HG03354 (cell line): Measurements from ENCODE around the gene DGKZ.
"Not testable (repeated sequence)": the region's sequence is repeated elsewhere in the genome, so short reads cannot be mapped to it uniquely, and the experiment has no call there.

Experiments used
- ATAC-seq: cut with Tn5 transposase; IDR thresholded peaks from one replicate; pipeline ENCODE4 v1.9.1; 2021; ENCODE audit warnings: mild to moderate bottlenecking; ENCODE audit not compliant: unreplicated experiment, poor library complexity, severe bottlenecking

The DGKZ gene

DNA sequence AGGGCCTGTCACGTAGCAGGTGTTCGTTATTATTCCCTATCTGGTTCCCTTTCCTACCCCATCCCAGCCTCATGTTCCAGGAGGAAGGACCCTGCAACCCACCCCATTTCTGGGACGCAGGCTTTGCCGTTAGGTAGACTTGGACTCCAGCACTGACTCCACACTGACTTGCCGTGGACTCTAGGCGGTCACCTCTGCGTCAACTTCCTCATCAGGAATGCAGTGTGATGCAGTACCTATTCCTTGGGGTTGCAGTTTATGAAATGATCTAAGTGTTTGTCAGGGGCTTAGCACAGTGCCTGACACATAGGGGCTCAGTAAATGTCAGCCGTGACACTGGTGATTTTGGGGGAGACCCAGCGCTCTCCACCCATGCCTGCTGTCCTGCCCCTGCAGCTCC lies 16.8 kb downstream of the DGKZ start:
- ATAC-seq, result no peak

DNA sequence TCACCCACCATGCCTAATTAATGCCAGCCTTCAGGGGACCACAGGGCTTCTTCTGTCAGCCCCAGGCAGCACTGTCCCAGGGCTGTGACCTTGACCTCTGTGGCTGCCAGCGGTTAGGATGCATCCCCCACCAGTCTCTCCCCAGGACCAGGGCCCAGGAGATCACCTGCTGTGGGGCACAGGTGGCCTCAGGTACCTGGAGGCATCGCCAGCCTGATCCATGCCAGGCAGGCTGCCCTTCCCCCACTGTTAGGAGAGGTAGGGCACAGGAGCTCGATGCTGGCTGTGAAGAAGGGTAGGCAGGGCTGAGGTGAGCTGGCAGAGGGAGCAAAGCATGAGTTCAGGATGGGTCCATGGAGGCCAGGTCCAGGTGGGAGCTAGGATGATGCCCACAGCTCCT lies 17.5 kb downstream of the DGKZ start:
- no peak for ATAC-seq

DNA sequence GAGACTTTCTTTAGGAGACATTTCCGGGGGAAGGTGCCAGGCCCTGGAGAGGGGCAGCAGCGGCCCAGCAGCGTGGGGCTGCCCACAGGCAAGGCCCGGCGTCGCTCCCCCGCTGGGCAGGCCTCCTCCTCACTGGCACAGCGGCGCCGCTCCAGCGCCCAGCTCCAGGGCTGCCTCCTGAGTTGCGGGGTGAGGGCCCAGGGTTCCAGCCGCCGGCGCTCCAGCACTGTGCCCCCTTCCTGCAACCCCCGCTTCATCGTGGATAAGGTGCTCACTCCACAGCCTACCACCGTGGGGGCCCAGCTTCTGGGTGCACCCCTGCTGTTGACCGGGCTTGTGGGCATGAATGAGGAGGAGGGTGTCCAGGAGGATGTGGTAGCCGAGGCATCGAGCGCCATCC lies 19.0 kb downstream of the DGKZ start:
- no peak for ATAC-seq

DNA sequence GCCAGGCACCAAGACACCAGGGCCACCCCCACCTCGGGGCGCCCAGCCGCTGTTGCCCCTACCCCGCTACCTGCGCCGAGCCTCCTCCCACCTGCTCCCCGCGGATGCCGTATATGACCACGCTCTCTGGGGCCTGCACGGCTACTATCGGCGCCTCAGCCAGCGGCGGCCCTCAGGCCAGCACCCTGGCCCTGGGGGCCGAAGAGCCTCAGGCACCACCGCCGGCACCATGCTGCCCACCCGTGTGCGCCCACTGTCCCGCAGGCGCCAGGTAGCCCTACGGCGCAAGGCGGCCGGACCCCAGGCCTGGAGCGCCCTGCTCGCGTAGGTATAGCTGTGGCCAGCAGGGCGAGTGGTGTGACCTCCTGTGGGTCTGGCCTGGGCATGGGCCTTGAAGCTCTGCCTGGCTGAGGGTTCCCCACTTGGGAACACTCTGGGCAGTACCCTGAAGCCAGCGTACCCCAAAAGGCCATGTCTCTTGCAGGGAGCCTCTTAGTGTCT lies 19.4 kb downstream of the DGKZ start:
- no peak for ATAC-seq

DNA sequence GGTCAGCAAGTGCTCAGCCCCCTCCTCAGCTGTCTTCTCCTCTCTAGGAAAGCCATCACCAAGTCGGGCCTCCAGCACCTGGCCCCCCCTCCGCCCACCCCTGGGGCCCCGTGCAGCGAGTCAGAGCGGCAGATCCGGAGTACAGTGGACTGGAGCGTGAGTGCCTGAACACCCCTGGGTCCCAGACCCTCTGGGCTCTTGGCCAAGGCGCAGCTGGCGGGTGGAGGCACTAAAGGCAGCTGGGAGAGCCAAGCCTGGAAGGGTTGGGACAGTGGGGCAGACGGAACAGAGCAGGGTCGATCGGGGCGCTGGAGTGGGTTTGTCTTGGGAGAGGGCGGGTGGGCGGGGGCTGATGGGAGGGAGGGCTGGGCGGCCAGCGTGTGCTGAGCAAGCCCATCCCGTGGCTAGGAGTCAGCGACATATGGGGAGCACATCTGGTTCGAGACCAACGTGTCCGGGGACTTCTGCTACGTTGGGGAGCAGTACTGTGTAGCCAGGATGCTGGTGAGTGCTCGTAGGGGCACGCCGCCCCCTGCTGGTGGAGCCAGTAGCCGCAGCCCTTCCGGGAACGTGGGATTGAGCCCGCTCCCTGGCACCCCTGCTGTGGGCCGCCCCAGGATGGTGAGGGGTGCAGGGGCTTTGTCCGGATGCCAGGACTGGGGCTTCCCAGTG lies 20.1 kb downstream of the DGKZ start:
- ATAC-seq, result no peak

DNA sequence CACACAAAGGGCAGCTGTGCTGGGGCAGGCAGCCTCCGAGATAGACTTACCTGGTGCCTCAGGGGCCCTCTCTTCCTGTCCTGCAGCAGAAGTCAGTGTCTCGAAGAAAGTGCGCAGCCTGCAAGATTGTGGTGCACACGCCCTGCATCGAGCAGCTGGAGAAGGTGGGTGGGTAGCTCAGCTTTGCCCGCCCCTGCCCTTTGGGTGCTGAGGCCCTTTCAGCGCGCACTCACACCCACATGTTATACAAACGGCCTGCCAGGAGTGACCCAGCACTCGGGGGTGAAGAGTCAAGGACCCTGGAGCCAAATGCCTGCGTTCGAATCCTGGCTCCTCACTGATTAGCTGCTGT lies 20.6 kb downstream of the DGKZ start:
- no peak for ATAC-seq

DNA sequence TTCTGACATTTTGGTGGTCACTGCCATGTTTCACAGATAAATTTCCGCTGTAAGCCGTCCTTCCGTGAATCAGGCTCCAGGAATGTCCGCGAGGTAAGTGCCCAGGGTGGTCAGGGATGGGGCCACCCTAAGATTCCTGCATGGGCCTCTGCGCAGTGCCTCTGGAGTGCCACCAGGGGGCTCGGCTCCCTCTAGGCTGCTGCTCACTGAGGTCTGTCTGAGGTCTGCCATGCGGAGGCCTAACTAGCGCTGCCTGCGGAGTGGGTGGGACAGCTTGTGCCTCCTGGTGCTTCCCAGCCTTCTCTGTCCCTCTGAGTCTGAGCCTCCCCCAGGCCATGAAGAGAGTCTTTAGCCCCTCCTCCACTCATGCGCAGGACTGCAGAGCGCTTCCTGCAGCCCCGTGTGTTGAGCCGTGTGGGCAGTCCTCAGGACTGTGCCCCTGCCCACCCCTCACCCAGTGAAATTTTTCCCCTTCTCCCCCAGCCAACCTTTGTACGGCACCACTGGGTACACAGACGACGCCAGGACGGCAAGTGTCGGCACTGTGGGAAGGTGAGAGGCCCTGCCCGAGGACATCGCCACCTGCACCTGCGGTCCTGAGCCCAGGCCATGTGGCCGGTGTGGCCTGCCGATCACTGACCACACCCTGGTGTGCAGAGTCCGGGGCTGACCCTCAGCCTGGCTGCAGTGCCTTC lies 22.3 kb downstream of the DGKZ start:
- peak; percentile 67 for ATAC-seq

DNA sequence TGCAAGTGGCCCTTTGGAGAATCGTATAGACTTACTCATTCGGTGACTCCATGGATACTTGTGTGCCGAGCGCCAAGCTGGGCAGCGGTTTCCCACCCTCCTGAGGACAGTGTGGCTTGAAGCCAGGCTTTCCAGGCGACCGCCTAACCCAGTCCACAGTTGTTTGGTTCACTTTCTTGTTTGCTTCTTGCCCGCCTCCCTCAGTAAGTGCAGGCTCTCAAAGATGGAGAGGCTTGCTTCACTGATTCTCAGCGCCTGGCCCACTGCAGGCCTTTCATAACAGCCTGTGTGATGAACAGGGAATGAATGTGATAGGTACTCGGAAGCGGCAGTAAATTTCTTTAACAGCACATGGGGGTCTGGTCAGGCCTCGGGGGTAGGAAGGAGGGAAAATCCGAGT lies 23.0 kb downstream of the DGKZ start:
- ATAC-seq, result no peak

DNA sequence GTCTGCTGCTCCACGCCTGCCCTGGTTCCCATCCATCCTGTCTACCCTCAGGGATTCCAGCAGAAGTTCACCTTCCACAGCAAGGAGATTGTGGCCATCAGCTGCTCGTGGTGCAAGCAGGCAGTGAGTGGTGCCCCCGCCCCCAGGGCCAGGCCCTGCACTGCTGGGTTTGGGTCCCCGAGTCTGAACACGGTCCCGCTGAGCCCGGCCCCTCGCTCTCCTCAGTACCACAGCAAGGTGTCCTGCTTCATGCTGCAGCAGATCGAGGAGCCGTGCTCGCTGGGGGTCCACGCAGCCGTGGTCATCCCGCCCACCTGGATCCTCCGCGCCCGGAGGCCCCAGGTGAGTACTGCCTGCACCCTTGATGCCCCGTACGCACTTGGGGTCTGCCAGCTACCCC lies 24.0 kb downstream of the DGKZ start:
- ATAC-seq, result not testable (repeated sequence)

DNA sequence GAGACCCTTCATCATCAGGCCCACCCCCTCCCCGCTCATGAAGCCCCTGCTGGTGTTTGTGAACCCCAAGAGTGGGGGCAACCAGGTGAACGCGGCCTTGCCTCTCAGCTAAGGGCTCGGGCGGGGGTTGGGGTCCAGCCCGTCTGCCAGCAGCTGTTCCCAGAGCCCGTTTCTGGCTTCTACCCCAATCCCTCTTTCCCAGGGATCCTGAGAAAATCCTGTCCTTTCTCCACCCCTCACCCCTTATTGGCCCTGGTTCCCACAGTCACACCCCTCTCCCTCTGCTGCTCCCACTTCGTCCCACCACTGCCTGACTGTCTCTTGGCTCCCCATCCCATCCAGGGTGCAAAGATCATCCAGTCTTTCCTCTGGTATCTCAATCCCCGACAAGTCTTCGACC lies 24.8 kb downstream of the DGKZ start:
- ATAC-seq, result no peak

DNA sequence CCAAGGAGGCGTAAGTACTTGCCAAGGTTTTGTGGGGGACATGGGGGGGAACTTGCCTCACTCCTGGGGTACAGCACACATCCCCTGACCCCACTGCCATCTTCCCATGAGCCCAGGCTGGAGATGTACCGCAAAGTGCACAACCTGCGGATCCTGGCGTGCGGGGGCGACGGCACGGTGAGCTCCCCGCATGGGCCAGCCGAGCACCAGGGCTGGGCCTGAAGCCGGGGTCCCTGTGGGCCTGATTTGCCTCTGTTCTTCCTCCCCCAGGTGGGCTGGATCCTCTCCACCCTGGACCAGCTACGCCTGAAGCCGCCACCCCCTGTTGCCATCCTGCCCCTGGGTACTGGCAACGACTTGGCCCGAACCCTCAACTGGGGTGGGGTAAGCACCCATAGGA lies 25.2 kb downstream of the DGKZ start:
- ATAC-seq, result not testable (repeated sequence)

DNA sequence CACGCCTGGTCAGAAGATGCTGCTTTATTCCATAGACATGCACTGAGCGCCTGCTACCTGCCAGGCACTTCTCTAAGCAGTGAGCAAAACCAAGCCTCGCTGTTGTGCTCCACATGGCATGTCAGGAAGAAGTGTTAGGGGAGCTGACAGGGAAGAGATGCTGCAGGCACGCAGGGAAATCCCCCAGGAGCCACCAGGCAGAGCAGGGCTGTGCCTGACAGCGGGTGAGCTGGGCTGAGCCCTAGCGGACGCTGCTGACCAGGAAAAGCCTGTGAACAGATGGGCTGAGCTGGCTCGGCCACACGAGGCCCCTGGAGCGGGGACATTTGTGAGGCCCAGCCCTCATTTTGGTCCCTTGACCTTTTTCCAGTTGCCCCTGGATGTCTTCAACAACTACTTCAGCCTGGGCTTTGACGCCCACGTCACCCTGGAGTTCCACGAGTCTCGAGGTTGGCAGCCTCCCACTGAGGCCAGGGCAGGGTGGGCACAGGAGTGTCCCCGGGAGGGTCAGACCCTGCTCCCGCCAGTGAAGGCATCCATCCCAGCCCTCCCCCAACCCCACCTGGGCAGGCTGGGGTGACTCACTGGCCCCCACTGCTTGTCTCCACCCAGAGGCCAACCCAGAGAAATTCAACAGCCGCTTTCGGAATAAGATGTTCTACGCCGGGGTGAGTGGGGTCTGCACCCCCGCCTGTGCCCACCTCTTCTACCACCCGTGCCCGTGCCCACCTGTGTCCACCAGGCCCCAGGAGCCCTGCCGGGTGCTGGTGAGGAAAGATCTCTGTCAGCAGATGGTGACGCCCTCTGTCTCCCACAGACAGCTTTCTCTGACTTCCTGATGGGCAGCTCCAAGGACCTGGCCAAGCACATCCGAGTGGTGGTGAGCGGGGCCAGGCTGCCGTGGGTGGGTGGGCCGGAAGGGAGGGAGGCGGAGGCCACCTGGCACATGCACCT lies 26.8 kb downstream of the DGKZ start:
- no peak for ATAC-seq

DNA sequence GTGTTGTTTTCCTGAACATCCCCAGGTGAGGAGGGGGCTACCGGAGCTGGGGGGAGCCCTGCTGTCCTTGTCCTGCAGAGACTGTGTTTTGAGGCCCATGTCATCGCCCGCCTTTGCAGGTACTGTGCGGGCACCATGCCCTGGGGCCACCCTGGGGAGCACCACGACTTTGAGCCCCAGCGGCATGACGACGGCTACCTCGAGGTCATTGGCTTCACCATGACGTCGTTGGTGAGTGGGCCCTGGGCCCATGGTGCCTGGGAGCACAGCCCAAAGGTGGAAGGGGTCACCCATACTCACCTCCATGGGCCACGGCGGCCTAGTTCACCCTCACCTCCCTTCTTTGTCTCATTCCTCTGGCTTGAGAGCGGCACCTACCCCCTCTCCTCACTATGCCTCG lies 27.6 kb downstream of the DGKZ start:
- no peak for ATAC-seq

DNA sequence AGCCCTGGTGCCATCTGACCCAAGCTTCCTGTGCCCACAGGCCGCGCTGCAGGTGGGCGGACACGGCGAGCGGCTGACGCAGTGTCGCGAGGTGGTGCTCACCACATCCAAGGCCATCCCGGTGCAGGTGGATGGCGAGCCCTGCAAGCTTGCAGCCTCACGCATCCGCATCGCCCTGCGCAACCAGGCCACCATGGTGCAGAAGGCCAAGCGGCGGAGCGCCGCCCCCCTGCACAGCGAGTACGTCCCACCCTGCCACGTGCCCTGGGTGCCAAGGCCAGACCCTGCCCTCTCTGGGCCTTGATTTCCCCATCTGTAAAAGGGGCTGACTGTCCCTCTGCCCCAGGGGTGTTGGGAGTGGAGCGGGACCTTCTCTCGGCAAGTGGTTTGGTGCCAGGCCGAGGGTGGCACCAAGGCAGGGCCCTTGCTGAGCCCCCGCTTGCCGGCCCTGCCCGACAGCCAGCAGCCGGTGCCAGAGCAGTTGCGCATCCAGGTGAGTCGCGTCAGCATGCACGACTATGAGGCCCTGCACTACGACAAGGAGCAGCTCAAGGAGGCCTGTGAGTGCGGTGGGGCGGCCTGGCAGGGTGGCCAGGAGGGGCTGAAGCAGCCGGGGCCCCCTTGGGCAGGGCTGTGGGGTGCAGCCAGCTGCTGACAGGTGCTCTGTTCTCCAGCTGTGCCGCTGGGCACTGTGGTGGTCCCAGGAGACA lies 28.3 kb downstream of the DGKZ start:
- no peak for ATAC-seq

DNA sequence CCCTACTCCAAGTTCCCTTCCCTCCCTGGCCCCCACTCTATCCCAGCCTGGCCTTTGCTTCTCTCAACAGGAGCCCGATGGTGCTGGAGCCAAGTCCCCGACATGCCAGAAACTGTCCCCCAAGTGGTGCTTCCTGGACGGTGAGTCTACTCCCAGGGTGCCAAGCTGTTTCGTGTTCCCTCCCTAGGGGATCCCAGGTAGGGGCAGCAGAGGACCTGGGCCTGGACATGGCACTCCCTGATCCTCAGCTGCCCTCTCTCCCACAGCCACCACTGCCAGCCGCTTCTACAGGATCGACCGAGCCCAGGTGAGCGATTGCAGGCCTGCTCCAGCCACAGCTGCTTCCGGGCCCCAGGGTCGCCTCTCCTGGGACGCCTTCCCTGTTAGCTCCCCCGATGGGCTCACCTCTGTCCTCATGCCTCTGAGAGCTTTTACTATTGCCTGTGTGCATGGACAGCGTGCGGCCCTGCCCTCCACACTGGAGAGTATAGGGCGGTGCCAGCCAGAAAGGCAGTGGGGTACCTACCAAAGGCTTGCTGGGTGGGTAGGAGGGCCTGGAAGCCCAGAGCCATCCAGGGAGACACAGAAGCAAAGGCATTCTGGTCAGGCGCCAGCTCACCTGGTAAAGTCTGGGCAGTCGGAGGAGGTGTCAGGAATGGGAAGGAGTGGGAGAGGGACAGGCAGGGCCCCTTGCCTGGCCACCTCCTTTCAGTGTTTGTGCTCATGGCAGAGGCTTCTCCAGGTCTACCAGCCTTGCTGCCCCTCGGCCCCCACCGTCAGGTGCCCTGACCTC lies 29.2 kb downstream of the DGKZ start:
- ATAC-seq, result no peak

DNA sequence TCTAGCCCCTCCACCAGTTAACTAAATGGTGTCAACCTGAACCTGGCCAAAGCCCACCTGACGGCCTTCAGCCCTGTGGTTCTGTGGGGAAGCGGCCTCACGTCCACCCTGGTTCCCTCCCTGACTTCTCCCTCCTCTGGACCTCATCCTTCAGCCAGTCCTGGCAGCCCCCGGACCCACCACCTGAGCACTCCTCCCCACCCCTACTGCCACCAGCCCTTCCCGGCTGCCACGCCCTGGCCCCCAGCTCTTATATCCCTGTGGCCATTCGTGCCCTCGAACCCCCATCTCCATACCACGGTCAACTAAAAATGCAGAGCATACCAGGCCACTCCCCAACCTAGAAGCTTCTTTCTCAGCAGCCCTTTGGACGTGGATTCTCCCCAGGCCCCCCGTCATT lies 30.0 kb downstream of the DGKZ start:
- no peak for ATAC-seq

DNA sequence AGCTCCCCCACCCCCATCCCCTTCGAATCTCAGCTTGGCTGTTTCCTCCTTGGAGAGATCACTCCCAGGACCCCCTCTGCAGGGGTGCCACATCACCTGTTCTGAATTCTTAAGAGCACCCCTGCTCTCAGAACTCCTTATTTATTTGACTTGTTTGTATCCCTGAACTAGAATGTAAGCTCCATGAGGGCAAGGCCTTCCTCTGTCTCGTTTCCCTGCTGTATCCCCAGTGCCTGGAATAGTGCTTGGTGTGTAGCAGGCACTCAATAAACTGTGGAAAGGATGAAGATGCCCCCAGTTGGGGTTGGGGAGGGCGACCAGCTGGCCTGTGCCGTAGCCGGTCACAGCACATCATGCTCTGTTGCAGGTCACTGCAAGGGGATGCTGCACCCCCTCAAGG lies 30.6 kb downstream of the DGKZ start:
- no peak for ATAC-seq

DNA sequence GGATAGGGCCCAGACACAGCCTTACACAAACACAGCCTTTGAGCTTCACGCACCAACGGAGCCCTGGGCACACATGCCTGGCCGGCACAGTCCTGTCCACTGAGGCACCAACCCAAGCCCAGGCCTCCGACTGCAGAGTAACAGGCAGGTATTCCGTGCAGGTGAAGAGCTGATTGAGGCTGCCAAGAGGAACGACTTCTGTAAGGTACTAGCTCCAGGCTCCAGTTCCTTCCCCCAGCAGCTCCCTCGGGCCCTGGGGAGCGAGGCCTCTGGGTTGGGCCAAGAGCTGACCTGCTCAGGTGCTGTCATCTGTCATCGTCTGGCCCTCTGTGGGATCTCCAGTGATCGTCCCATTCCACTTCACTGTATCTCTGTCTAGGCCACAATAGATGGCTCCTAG lies 31.0 kb downstream of the DGKZ start:
- no peak for ATAC-seq

DNA sequence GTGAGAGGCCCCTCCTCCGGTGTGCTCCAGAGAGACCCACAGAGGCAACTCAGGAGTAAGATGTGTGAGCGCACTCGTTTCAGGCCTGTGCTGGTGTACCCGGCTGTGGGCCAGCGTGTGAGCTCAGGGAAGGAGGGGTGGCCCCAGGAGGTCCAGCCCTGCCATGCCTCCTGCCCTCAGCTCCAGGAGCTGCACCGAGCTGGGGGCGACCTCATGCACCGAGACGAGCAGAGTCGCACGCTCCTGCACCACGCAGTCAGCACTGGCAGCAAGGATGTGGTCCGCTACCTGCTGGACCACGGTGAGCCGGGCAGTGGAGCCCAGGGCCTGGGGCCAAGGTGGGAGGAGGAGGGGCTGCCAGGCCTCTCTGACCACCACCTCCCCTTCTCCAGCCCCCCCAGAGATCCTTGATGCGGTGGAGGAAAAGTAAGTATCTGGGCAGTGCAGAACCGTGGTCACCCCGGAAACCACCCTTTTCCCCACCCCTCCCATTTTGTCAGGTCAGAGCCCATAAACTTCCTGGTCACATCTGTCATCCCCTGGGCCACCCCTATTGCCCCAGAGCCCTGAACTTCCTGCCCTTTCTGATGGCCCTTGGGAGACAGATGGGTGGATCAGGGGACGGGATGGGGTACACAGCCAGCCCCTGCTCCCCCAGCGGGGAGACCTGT lies 31.7 kb downstream of the DGKZ start:
- ATAC-seq, result no peak
